PFSK-1 (cell line): ENCODE data around the gene ATP13A2.

Source experiments
- FOXP2 ChIP-seq: optimal IDR thresholded peaks from 2 replicates; pipeline ENCODE3; 2011; ENCODE audit warnings: borderline replicate concordance, control low read depth, inconsistent platforms; ENCODE audit not compliant: insufficient read depth; ENCODE audit errors: extremely low read length, extremely low read depth
- POLR2AphosphoS5 ChIP-seq: IDR thresholded peaks from 2 replicates; pipeline ENCODE4 v1.6.1; 2012; ENCODE audit warnings: low read depth, mild to moderate bottlenecking, control low read depth, low read length, moderate library complexity
- REST ChIP-seq, 2 experiments: IDR thresholded peaks; 2 replicates each; pipeline versions ENCODE4 v1.6.1 to v1.8.0; 2011 to 2012; ENCODE audit warnings: low read depth in 2 of 2, low read length in 2 of 2, control low read depth in 1 of 2, inconsistent platforms in 1 of 2, mild to moderate bottlenecking in 1 of 2, moderate library complexity in 1 of 2; ENCODE audit not compliant: insufficient read depth in 1 of 2
- SIN3A ChIP-seq: IDR thresholded peaks from 2 replicates; pipeline ENCODE4 v1.6.1; 2012; ENCODE audit warnings: mild to moderate bottlenecking, low read length, moderate library complexity, borderline replicate concordance; ENCODE audit not compliant: insufficient read depth
- TAF1 ChIP-seq: IDR thresholded peaks from 2 replicates; pipeline ENCODE4 v1.6.1; 2012; ENCODE audit warnings: low read length, control low read depth, borderline replicate concordance; ENCODE audit not compliant: insufficient read depth

The ATP13A2 gene

GRCh38 chr1:16992675-16993074 is 19.1 kb downstream of the ATP13A2 start:
- TF ChIP-seq SIN3A (no peak), POLR2AphosphoS5 (no peak), TAF1 (no peak), FOXP2 (no peak), REST (IDR thresholded peaks at IDR 0.05; ENCODE audit: insufficient read depth in 1 of 2, low read depth in 2 of 2, low read length in 2 of 2) (no peak)

GRCh38 chr1:16992102-16992501 is 19.6 kb downstream of the ATP13A2 start:
- TF ChIP-seq POLR2AphosphoS5 (no peak), FOXP2 (no peak), TAF1 (no peak), SIN3A (no peak), REST (IDR thresholded peaks at IDR 0.05; ENCODE audit: insufficient read depth in 1 of 2, low read depth in 2 of 2, low read length in 2 of 2) (no peak)

- TF ChIP-seq SIN3A, result no peak
- no peak for TF ChIP-seq REST (IDR thresholded peaks at IDR 0.05; ENCODE audit: insufficient read depth in 1 of 2, low read depth in 2 of 2, low read length in 2 of 2)
- no peak for TF ChIP-seq POLR2AphosphoS5
- TF ChIP-seq FOXP2, result no peak
- TF ChIP-seq TAF1, result no peak
These were observed 20.2 kb downstream of the ATP13A2 start for GRCh38 chr1:16991571-16991970.

GRCh38 chr1:16989676-16990391 is 21.9 kb downstream of the ATP13A2 start:
- TF ChIP-seq REST (IDR thresholded peaks at IDR 0.05; ENCODE audit: insufficient read depth in 1 of 2, low read depth in 2 of 2, low read length in 2 of 2), result no peak
- TF ChIP-seq TAF1, result no peak
- no peak for TF ChIP-seq POLR2AphosphoS5
- TF ChIP-seq SIN3A, result no peak
- no peak for TF ChIP-seq FOXP2

- TF ChIP-seq TAF1 (no peak), REST (IDR thresholded peaks at IDR 0.05; ENCODE audit: insufficient read depth in 1 of 2, low read depth in 2 of 2, low read length in 2 of 2) (no peak), POLR2AphosphoS5 (no peak)
These were observed 23.5 kb downstream of the ATP13A2 start for GRCh38 chr1:16988210-16988609.
